Stimulated activated effector memory CD8-positive, alpha-beta T cell treated with anti-CD3 and anti-CD28 coated beads, Interleukin-12 subunit alpha, Interleukin-12 subunit beta, amount 100 ng/mL, for 72 hours (primary cell): Measurements from ENCODE around the gene ANKRD29.
"Not testable (repeated sequence)": the region's sequence is repeated elsewhere in the genome, so short reads cannot be mapped to it uniquely, and the experiment has no call there.

Experiments
- ATAC-seq: fragments of 150-1000 bp; cut with Tn5 transposase; 2 replicates; pipeline ENCODE4 v1.10.0; 2021
- DNase-seq, 2 donors: peaks; one replicate each; pipeline ENCODE4 v3.0.0; 2021 to 2022; ENCODE audit warnings: low spot score in 2 of 2
- H3K27ac Mint-ChIP-seq: one replicate; pipeline ENCODE4 v1.8.0; 2022; ENCODE audit warnings: mild to moderate bottlenecking, mixed read lengths
- H3K36me3 Mint-ChIP-seq: one replicate; pipeline ENCODE4 v1.8.0; 2022; ENCODE audit warnings: mild to moderate bottlenecking, mixed read lengths
- H3K4me1 Mint-ChIP-seq: one replicate; pipeline ENCODE4 v1.8.0; 2022; ENCODE audit warnings: mixed read lengths
- H3K4me3 Mint-ChIP-seq: one replicate; pipeline ENCODE4 v1.8.0; 2022; ENCODE audit warnings: mild to moderate bottlenecking, mixed read lengths
- H3K9me3 Mint-ChIP-seq: one replicate; pipeline ENCODE4 v1.8.0; 2022; ENCODE audit warnings: mixed read lengths

The ANKRD29 gene

GRCh38 chr18:23587220-23587642 lies 75.5 kb downstream of the ANKRD29 start:
- Mint-ChIP-seq H3K4me3 (peak overlapping the region; percentile 89), H3K36me3 (peaks cover 37% of the 10 kb centered on the region), H3K27ac (peak overlapping the region; percentile 91), H3K4me1 (peaks cover 30% of the 10 kb centered on the region), H3K9me3 (no peaks in the 10 kb centered on the region)
- ATAC-seq (no peak), DNase-seq (no peak)

GRCh38 chr18:23586249-23587196 lies 76.2 kb downstream of the ANKRD29 start, which contains the start of gene NPC1:
Gene NPC1 (minus strand): TSS chr18:23586506. CDS start chr18:23586343, 163 bp downstream.
- peaks cover 36% of the 10 kb centered on the region for H3K4me1 Mint-ChIP-seq
- ATAC-seq (peak; percentile 95), DNase-seq (peak; percentile 91 to 96)
- H3K9me3 Mint-ChIP-seq: no peaks in the 10 kb centered on the region
- H3K27ac Mint-ChIP-seq: peak within 1 kb of the TSS; percentile 91
- peak within 1 kb of the TSS; percentile 89 for H3K4me3 Mint-ChIP-seq
- peaks cover 44% of the 10 kb centered on the region for H3K36me3 Mint-ChIP-seq

GRCh38 chr18:23585897-23586248 lies 76.8 kb downstream of the ANKRD29 start:
- H3K4me3 Mint-ChIP-seq: peak overlapping the region; percentile 89
- ATAC-seq (no peak), DNase-seq (no peak)
- no peaks in the 10 kb centered on the region for H3K9me3 Mint-ChIP-seq
- peak overlapping the region; percentile 91 for H3K27ac Mint-ChIP-seq
- peaks cover 51% of the 10 kb centered on the region for H3K36me3 Mint-ChIP-seq
- H3K4me1 Mint-ChIP-seq: peaks cover 43% of the 10 kb centered on the region

GRCh38 chr18:23585007-23585871 lies 77.5 kb downstream of the ANKRD29 start:
- Mint-ChIP-seq H3K27ac (peak overlapping the region; percentile 91), H3K4me1 (peaks cover 49% of the 10 kb centered on the region), H3K9me3 (no peaks in the 10 kb centered on the region), H3K4me3 (peak overlapping the region; percentile 89), H3K36me3 (peaks cover 57% of the 10 kb centered on the region)
- no peak for ATAC-seq
- DNase-seq: peak; percentile 11 to 63

- Mint-ChIP-seq H3K4me1 (peaks cover 57% of the 10 kb centered on the region), H3K27ac (peak overlapping the region; percentile 91), H3K4me3 (peak overlapping the region; percentile 89), H3K9me3 (no peaks in the 10 kb centered on the region), H3K36me3 (peaks cover 57% of the 10 kb centered on the region)
- ATAC-seq: no peak
- no peak for DNase-seq
Measured at GRCh38 chr18:23584019-23584983, 78.4 kb downstream of the ANKRD29 start.

- peak overlapping the region; percentile 49 for H3K27ac Mint-ChIP-seq
- peak in 1 of 2 donors; percentile 43 for DNase-seq
- peak overlapping the region; percentile 89 for H3K4me3 Mint-ChIP-seq
- no peak for ATAC-seq
- peaks cover 57% of the 10 kb centered on the region for H3K36me3 Mint-ChIP-seq
- H3K4me1 Mint-ChIP-seq: peaks cover 67% of the 10 kb centered on the region
- no peaks in the 10 kb centered on the region for H3K9me3 Mint-ChIP-seq
Measured at GRCh38 chr18:23583071-23583865, 79.4 kb downstream of the ANKRD29 start.

- Mint-ChIP-seq H3K4me3 (peak overlapping the region; percentile 26), H3K4me1 (peaks cover 72% of the 10 kb centered on the region), H3K9me3 (no peaks in the 10 kb centered on the region), H3K27ac (peak overlapping the region; percentile 79), H3K36me3 (peaks cover 52% of the 10 kb centered on the region)
- ATAC-seq: peak; percentile 62
- peak in 1 of 2 donors; percentile 48 for DNase-seq
Measured at GRCh38 chr18:23580677-23581367, 81.9 kb downstream of the ANKRD29 start.

GRCh38 chr18:23578891-23579653 lies 83.6 kb downstream of the ANKRD29 start:
- Mint-ChIP-seq H3K9me3 (no peaks in the 10 kb centered on the region), H3K27ac (peak overlapping the region; percentile 90), H3K4me1 (peaks cover 73% of the 10 kb centered on the region), H3K4me3 (peak overlapping the region; percentile 22), H3K36me3 (peaks cover 58% of the 10 kb centered on the region)
- no peak for DNase-seq
- no peak for ATAC-seq

GRCh38 chr18:23578067-23578701 lies 84.5 kb downstream of the ANKRD29 start:
- H3K27ac Mint-ChIP-seq: peak overlapping the region; percentile 90
- peaks cover 73% of the 10 kb centered on the region for H3K4me1 Mint-ChIP-seq
- peaks cover 61% of the 10 kb centered on the region for H3K36me3 Mint-ChIP-seq

GRCh38 chr18:23577521-23577920 lies 85.2 kb downstream of the ANKRD29 start:
- H3K4me3 Mint-ChIP-seq, DNase-seq, ATAC-seq, H3K27ac Mint-ChIP-seq, H3K9me3 Mint-ChIP-seq: not testable (repeated sequence)
- peaks cover 56% of the 10 kb centered on the region for H3K36me3 Mint-ChIP-seq
- peaks cover 76% of the 10 kb centered on the region for H3K4me1 Mint-ChIP-seq

More at GRCh38 chr18:23578067-23578701, 84.5 kb downstream of the ANKRD29 start:
- peak overlapping the region; percentile 22 for H3K4me3 Mint-ChIP-seq
- no peak for ATAC-seq
- no peak for DNase-seq
- no peaks in the 10 kb centered on the region for H3K9me3 Mint-ChIP-seq

GRCh38 chr18:23575309-23575651 lies 87.4 kb downstream of the ANKRD29 start:
- Mint-ChIP-seq H3K27ac (peak overlapping the region; percentile 88), H3K9me3 (no peaks in the 10 kb centered on the region), H3K4me3 (peak overlapping the region; percentile 64), H3K4me1 (peaks cover 75% of the 10 kb centered on the region), H3K36me3 (peaks cover 54% of the 10 kb centered on the region)
- no peak for ATAC-seq
- DNase-seq: no peak

GRCh38 chr18:23574611-23575308 lies 88.0 kb downstream of the ANKRD29 start:
- peaks cover 59% of the 10 kb centered on the region for H3K36me3 Mint-ChIP-seq
- ATAC-seq (no peak), DNase-seq (no peak)
- H3K9me3 Mint-ChIP-seq: no peaks in the 10 kb centered on the region
- H3K4me3 Mint-ChIP-seq: peak overlapping the region; percentile 64
- peak overlapping the region; percentile 88 for H3K27ac Mint-ChIP-seq
- H3K4me1 Mint-ChIP-seq: peaks cover 70% of the 10 kb centered on the region
